Measurements from ENCODE around the gene SLC9C2.
A peak's percentile ranks its signal among the peaks of the same experiment; 100 is the strongest.
"Not testable (repeated sequence)": the region's sequence is repeated elsewhere in the genome, so short reads cannot be mapped to it uniquely, and the experiment has no call there.

Gene SLC9C2

DNA sequence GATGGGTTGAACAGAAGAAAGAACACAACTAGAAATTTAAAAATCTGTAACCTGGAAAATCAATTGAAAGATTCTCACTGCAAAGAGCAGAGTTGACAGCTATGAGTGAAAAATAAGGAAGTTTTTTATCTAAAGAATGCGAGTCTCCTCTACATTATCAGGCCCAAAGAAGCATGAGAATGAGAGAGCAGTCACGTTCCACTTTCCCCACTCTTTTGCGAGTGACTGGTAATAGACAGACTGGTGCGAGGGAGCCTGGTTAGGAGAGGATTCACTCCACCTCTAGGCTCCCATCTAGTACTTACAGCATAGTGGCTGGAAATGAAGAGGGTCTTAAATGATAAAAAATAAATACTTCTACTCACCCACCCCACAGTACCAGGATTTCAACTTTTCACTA lies 73.8 kb downstream of the SLC9C2 start:
- Mint-ChIP-seq H3K27ac (peak overlapping the region in 1 of 2 donors; percentile 69), H3K9me3 (no peaks in the 10 kb centered on the region), H3K4me1 (ENCODE audit: low read depth in 2 of 2) (peaks cover 7 to 21% of the 10 kb centered on the region in 2 donors), H3K27me3 (no peaks in the 10 kb centered on the region), H3K4me3 (no peak overlapping the region), H3K36me3 (ENCODE audit: insufficient read depth) (no peaks in the 10 kb centered on the region)
- no peak for ATAC-seq (replicated peaks)
- DNase-seq = no peak

DNA sequence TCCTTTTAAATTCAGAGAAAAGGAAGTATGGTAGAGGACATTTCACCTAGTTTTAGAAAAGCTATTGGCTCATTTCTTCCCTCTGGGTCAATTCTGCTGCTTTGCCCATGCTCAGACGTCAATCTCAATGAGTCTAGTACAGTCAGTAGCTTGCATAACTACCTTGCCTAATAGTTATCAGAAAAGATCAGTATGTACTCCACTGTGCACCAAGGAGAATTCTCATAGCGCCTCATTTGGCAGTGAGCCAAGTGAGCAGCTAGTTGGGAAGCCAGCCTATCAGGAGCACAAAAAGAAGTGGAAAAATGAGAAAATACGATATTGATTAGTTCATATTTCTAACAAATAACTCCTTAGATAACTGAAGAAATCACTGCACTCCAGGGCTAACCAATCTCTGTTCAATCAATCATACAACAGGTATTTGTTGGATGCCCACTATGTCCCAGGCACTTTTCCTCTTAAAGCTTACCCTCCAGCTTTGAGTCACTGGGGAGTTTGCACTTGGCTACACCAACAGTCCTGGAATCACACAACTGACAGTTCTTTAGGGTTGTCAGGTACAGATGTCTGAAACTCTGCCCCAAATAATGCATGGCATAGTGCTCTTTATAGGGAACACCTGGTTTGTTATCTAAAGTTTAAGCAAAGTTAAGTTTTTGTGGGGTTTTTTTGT lies 75.6 kb downstream of the SLC9C2 start:
- Mint-ChIP-seq H3K27me3 (no peaks in the 10 kb centered on the region), H3K4me3 (no peak overlapping the region), H3K4me1 (ENCODE audit: low read depth in 2 of 2) (peaks cover 6 to 14% of the 10 kb centered on the region in 2 donors), H3K9me3 (no peaks in the 10 kb centered on the region), H3K36me3 (ENCODE audit: insufficient read depth) (no peaks in the 10 kb centered on the region), H3K27ac (no peak overlapping the region)
- ATAC-seq (replicated peaks) (no peak), DNase-seq (no peak)

DNA sequence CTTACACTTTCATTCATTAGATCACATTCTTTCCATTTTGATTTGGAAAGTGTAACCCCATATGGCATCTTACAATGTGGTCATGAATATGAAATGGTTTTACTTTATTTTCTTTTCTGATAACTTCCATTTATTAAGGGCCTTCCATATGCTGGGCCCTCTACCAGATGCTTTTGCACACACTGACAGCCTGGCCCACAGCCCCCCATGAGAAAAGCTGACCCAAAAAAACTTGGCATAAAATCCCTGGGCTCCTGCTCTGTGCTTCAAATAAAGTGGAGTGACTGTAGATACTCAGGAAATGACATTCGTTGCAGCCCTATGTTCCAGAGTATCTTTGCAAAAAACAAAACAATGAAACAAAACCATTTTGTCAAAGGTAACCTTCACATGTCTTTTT lies 76.9 kb downstream of the SLC9C2 start:
- Mint-ChIP-seq H3K27me3 (no peaks in the 10 kb centered on the region), H3K4me3 (no peak overlapping the region), H3K27ac (no peak overlapping the region), H3K36me3 (ENCODE audit: insufficient read depth) (no peaks in the 10 kb centered on the region), H3K9me3 (no peaks in the 10 kb centered on the region), H3K4me1 (ENCODE audit: low read depth in 2 of 2) (peaks cover 2 to 8% of the 10 kb centered on the region in 2 donors)
- ATAC-seq (replicated peaks) (no peak), DNase-seq (no peak)

DNA sequence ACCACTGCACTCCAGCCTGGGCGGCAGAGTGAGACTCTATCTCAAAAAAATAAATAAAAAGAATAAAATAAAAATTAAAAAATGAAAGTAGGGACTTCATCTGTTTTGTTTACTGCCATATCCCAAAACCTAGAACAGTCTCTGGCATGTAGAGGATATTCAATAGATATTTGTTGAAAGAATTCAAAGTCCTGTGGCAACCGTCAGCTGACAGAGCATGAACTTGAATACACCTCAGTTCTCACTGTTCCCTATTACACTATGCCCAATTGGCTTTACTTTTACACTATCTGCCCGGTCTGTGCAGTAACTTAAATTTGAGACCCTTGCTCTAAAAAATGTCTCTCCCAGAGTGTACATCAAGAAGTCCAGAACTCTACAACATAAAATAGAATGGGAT lies 79.5 kb downstream of the SLC9C2 start:
- ATAC-seq (replicated peaks) = no peak
- H3K27ac Mint-ChIP-seq = no peak overlapping the region
- no peaks in the 10 kb centered on the region for H3K9me3 Mint-ChIP-seq
- H3K4me3 Mint-ChIP-seq = no peak overlapping the region
- H3K36me3 Mint-ChIP-seq (ENCODE audit: insufficient read depth) = no peaks in the 10 kb centered on the region
- no peak for DNase-seq
- no peaks in the 10 kb centered on the region for H3K27me3 Mint-ChIP-seq
- H3K4me1 Mint-ChIP-seq (ENCODE audit: low read depth in 2 of 2) = peaks cover 1 to 3% of the 10 kb centered on the region in 2 donors

DNA sequence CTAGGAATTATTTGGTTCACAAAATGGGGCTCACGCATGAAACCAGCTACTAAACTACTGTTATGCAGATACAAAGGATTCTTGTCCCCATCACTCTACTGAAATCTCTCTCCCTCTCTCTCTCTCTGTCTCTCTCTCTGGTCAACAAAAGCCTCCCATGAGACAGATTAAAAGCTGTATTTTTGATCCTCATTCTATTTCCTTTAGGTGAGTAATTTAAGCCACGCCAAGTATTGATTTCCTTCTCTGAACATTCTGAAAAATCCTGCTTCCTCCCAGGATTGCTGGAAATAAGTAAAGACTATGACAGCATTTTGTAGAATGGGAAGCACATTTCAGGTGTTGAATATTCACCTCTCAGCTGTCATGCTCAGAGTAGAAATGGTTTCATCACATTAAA lies 82.1 kb downstream of the SLC9C2 start:
- peaks cover 0 to 2% of the 10 kb centered on the region in 2 donors for H3K27me3 Mint-ChIP-seq
- H3K36me3 Mint-ChIP-seq (ENCODE audit: insufficient read depth) = no peaks in the 10 kb centered on the region
- no peaks in the 10 kb centered on the region for H3K4me1 Mint-ChIP-seq (ENCODE audit: low read depth in 2 of 2)
- no peak overlapping the region for H3K27ac Mint-ChIP-seq
- no peak overlapping the region for H3K4me3 Mint-ChIP-seq
- no peaks in the 10 kb centered on the region for H3K9me3 Mint-ChIP-seq
- DNase-seq (no peak), ATAC-seq (replicated peaks) (no peak)

DNA sequence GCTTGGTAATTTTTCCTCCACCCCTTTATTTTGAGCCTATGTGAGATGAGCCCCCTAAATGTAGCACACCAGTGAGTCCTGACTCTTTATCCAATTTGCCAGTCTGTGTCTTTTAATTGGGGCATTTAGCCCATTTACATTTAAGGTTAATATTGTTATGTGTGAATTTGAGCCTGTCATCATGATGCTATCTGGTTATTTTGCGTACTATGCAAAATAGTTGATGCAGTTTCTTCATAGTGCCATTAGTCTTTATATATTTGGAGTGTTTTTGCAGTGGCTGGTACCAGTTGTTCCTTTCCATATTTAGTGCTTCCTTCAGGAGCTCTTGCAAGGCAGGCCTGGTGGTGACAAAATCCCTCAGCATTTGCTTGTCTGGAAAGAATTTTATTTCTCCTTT lies 88.4 kb downstream of the SLC9C2 start:
- not testable (repeated sequence) for H3K27me3 Mint-ChIP-seq; DNase-seq; H3K36me3 Mint-ChIP-seq (ENCODE audit: insufficient read depth); H3K4me1 Mint-ChIP-seq (ENCODE audit: low read depth in 2 of 2); H3K4me3 Mint-ChIP-seq; ATAC-seq (replicated peaks); H3K27ac Mint-ChIP-seq
- H3K9me3 Mint-ChIP-seq = peaks cover 4 to 11% of the 10 kb centered on the region in 2 donors

DNA sequence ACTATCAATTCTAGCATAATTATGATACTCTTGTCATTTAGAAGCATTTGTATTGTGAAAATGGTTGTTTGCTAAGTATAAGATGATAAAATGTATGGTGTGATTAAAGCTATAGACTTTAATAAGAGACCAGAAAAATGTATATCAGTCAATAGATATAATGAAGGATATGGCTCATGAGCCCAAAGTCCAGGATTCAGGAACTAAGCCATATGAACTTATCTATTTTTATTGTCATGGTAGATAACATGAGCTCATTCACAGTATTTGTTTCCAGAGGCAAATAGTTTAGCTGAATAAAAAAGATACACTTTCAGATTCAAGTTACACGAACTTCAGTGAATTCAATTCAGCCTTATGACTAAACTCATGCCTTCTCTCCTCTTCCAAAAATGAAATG lies 93.1 kb downstream of the SLC9C2 start:
- DNase-seq (no peak), ATAC-seq (replicated peaks) (no peak)
- Mint-ChIP-seq H3K9me3 (peaks cover 4 to 11% of the 10 kb centered on the region in 2 donors), H3K27me3 (no peaks in the 10 kb centered on the region), H3K36me3 (ENCODE audit: insufficient read depth) (peaks cover 3% of the 10 kb centered on the region), H3K4me3 (no peak overlapping the region), H3K27ac (no peak overlapping the region), H3K4me1 (ENCODE audit: low read depth in 2 of 2) (no peaks in the 10 kb centered on the region)

DNA sequence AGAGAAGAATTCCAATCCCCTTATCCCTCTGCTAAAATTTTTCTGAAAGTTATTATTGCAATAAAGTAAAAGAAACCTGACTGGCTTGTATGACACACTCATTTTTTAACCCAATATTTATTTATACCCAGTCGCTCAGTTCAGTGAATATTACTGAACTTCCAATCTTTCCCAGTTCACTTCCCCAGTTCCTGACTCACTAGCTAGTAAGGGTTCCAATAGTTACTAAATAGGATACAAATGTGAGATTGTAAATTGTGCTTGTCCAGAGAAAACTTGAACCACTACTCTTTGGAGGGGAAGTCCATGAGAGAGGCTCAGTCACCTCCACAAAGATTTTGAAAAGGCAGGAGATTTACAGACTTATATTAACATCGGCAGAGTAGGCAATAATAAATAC lies 94.3 kb downstream of the SLC9C2 start:
- Mint-ChIP-seq H3K27ac (no peak overlapping the region), H3K9me3 (peaks cover 2 to 3% of the 10 kb centered on the region in 2 donors), H3K27me3 (no peaks in the 10 kb centered on the region), H3K36me3 (ENCODE audit: insufficient read depth) (peaks cover 6% of the 10 kb centered on the region), H3K4me3 (no peak overlapping the region), H3K4me1 (ENCODE audit: low read depth in 2 of 2) (no peaks in the 10 kb centered on the region)
- no peak for DNase-seq
- ATAC-seq (replicated peaks) = no peak

DNA sequence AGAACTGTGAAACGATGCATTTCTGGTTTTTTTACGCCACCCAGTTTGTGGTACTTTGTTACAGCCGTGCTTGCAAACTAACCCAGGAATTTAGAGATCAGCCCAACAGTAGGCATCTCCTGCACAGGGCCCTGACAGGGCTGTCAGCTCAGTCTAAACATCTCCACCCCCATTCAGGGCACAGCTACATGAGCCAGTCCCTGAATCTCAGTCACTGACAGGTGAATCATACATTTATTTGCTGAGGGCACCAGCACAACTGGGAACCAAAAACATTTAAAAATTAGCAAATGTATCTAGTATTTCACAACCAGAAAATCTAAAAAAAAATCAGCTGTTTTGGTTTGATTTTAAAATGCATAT lies 95.0 kb downstream of the SLC9C2 start:
- H3K36me3 Mint-ChIP-seq (ENCODE audit: insufficient read depth) = peaks cover 7% of the 10 kb centered on the region
- no peaks in the 10 kb centered on the region for H3K9me3 Mint-ChIP-seq
- no peak for DNase-seq
- ATAC-seq (replicated peaks) = no peak
- H3K27ac Mint-ChIP-seq = no peak overlapping the region
- H3K4me3 Mint-ChIP-seq = no peak overlapping the region
- H3K27me3 Mint-ChIP-seq = no peaks in the 10 kb centered on the region
- no peaks in the 10 kb centered on the region for H3K4me1 Mint-ChIP-seq (ENCODE audit: low read depth in 2 of 2)

DNA sequence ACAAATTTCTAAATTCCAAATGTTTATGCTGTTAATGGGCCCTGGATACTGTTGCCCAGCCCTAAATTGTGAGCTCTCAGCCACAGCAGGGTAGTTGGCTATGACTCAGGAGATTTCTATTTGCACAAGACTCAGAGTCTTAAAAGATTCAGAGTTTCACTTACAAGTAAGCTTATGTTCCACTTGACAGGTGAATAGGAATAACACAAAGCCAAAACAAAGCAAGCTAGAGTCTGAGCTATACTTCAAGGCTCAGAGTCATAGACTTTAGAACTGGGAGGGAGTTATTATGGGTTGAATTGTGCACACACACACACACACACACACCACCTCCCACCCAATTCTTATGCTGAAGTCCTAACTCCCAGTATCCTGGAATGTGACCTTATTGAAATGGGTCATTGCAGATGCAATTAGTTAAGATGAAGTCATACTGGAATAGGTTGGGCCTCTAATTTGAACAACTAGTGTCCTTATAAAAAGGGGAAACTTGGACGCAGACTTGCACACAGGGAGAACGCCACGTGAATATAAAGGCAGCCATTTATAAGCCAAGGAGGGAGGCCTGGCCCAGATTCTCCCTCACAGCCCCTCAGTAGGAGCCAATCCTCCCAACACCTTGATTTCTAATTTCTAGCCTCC lies 95.5 kb downstream of the SLC9C2 start:
- peaks cover 7% of the 10 kb centered on the region for H3K36me3 Mint-ChIP-seq (ENCODE audit: insufficient read depth)
- ATAC-seq (replicated peaks) = no peak

DNA sequence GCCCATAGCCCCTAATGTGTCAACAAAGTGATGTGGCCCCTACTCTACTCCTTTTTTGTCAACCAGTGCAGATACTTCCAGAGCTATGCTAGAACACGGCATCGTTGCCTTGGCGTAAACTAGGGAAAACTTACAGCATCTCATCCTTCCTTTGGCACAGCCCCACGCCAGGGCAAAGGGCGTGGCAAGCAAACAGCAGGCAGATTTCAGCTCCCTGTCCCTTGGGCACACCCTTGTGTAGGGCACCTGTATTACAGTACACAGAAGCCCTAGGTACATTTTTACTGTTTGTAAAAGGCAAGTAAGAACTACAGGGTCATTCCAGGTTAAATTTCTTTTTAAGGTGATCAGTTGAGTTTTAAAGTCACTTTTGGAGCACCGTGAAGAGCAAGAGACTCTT lies 96.4 kb downstream of the SLC9C2 start:
- peaks cover 7% of the 10 kb centered on the region for H3K36me3 Mint-ChIP-seq (ENCODE audit: insufficient read depth)
- H3K4me3 Mint-ChIP-seq = no peak overlapping the region
- no peaks in the 10 kb centered on the region for H3K9me3 Mint-ChIP-seq
- H3K27me3 Mint-ChIP-seq = no peaks in the 10 kb centered on the region
- H3K27ac Mint-ChIP-seq = no peak overlapping the region
- H3K4me1 Mint-ChIP-seq (ENCODE audit: low read depth in 2 of 2) = no peaks in the 10 kb centered on the region
- ATAC-seq (replicated peaks) (no peak), DNase-seq (no peak)

More for the DNA sequence above, 95.5 kb downstream of the SLC9C2 start:
- Mint-ChIP-seq H3K9me3 (no peaks in the 10 kb centered on the region), H3K27me3 (no peaks in the 10 kb centered on the region), H3K4me3 (no peak overlapping the region), H3K27ac (peak overlapping the region in 1 of 2 donors; percentile 25), H3K4me1 (ENCODE audit: low read depth in 2 of 2) (no peaks in the 10 kb centered on the region)
- no peak for DNase-seq

DNA sequence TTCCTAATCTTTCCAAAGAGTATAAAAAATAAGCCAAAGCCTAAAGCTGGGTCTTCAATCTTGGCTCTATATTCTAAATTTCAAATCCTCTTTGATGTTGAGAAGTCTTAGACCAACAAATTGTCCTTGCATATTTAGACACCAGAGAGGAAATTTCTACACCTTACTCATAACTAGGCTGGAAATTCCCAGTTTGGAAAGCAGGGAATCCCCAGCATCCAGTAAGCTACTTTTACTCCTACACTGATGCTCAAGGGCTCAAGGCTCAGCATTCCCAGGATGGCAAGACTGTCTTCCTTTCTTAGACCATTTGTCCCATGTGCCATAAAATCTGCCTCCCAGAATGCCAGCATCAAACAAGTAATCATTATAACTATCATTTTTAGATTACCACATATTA lies 97.5 kb downstream of the SLC9C2 start:
- no peak overlapping the region for H3K4me3 Mint-ChIP-seq
- DNase-seq (no peak), ATAC-seq (replicated peaks) (no peak)
- no peaks in the 10 kb centered on the region for H3K27me3 Mint-ChIP-seq
- peaks cover 7% of the 10 kb centered on the region for H3K36me3 Mint-ChIP-seq (ENCODE audit: insufficient read depth)
- no peaks in the 10 kb centered on the region for H3K4me1 Mint-ChIP-seq (ENCODE audit: low read depth in 2 of 2)
- no peak overlapping the region for H3K27ac Mint-ChIP-seq
- H3K9me3 Mint-ChIP-seq = no peaks in the 10 kb centered on the region

DNA sequence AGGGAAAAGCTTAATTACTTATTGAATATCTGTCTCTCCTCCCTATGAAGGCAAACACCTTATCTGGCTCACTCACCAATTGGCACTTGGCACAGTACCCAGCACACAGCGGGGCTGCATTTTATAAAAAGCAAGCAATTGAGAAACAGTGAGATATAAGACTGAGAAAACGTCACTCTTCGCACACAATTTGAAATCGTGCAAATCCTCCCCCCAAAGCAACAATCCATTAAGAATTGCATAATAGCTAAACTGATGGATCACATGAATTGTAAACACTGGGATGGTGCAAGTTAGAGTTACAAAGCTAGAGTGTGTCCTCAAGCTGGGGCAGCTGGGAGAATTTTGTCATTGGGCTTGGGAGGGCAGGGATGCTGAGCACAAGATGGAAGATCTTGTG lies 98.6 kb downstream of the SLC9C2 start:
- H3K4me1 Mint-ChIP-seq (ENCODE audit: low read depth in 2 of 2) = peaks cover 0 to 2% of the 10 kb centered on the region in 2 donors
- H3K27me3 Mint-ChIP-seq = no peaks in the 10 kb centered on the region
- H3K9me3 Mint-ChIP-seq = no peaks in the 10 kb centered on the region
- H3K27ac Mint-ChIP-seq = no peak overlapping the region
- no peak overlapping the region for H3K4me3 Mint-ChIP-seq
- H3K36me3 Mint-ChIP-seq (ENCODE audit: insufficient read depth) = peaks cover 7% of the 10 kb centered on the region
- ATAC-seq (replicated peaks) (no peak), DNase-seq (no peak)

DNA sequence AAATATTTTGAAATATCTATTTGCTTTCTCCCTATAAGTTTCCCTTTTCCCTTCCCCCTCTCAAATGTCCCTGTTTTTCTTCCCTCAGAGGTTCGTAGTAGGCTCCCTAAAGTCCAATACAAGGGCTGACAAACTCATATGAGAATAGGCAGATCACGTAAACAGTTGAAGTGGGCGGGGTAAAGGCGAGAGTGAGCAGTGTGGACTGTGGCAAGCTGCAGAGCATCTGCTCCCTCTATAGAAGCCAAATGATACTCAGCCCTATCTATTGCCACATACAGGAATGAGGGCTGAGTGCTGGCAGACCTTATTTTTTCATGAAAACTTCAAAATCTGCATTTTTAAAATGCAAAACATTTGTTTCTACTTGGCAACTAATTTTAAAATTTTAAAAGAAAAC lies 99.5 kb downstream of the SLC9C2 start:
- Mint-ChIP-seq H3K4me3 (no peak overlapping the region), H3K9me3 (no peaks in the 10 kb centered on the region), H3K27ac (no peak overlapping the region), H3K4me1 (ENCODE audit: low read depth in 2 of 2) (peaks cover 0 to 2% of the 10 kb centered on the region in 2 donors), H3K27me3 (no peaks in the 10 kb centered on the region), H3K36me3 (ENCODE audit: insufficient read depth) (peaks cover 7% of the 10 kb centered on the region)
- DNase-seq = no peak
- no peak for ATAC-seq (replicated peaks)

Measured in effector memory CD8-positive, alpha-beta T cell (primary cell).